HepG2 (cell line): ENCODE measurements around the gene CD4. TPM values are rescaled to one million over a fixed set of nuclear protein-coding genes. Genes with fewer than 3 reads are reported as not detected.

Experiments used
- ARNT ChIP-seq: fragments of 450-650 bp; IDR thresholded peaks from 2 replicates; pipeline ENCODE4 v1.6.1; 2017
- CEBPG ChIP-seq: IDR thresholded peaks from 2 replicates; pipeline ENCODE4 v1.6.1; 2016
- FOXA1 ChIP-seq, 2 experiments: fragments of 450-650 bp in 1 of 2; sonication (generic) in 1 of 2; formaldehyde crosslinking in 1 of 2; IDR thresholded peaks; 2 replicates each; pipeline versions ENCODE4 v1.4.0 to v1.6.1; 2016 to 2020; ENCODE audit warnings: missing genetic modification reagents in 1 of 2
- GFI1 ChIP-seq: sonication (generic); formaldehyde crosslinking; IDR thresholded peaks from 2 replicates; pipeline ENCODE4 v1.5.0; 2020; ENCODE audit warnings: missing genetic modification reagents, mild to moderate bottlenecking, borderline replicate concordance
- HNF4A ChIP-seq: sonication (generic); formaldehyde crosslinking; IDR thresholded peaks from 2 replicates; pipeline ENCODE4 v1.4.0; 2020; ENCODE audit warnings: missing genetic modification reagents
- HNF4G ChIP-seq, 2 experiments: sonication (generic) in 1 of 2; formaldehyde crosslinking in 1 of 2; IDR thresholded peaks; 2 replicates each; pipeline versions ENCODE4 v1.4.0 to v1.6.1; 2011 to 2020; ENCODE audit warnings: borderline replicate concordance in 2 of 2, low read depth in 2 of 2, mild to moderate bottlenecking in 2 of 2, low read length in 1 of 2, missing genetic modification reagents in 1 of 2, moderate library complexity in 1 of 2
- HNRNPL ChIP-seq: fragments of 200-400 bp; formaldehyde crosslinking; IDR thresholded peaks from 2 replicates; pipeline ENCODE4 v1.6.1; 2017; ENCODE audit warnings: mild to moderate bottlenecking, low read depth, low read length
- IKZF1 ChIP-seq: fragments of 450-650 bp; IDR thresholded peaks from 2 replicates; pipeline ENCODE4 v1.7.1; 2016
- MLLT10 ChIP-seq: sonication (generic); formaldehyde crosslinking; IDR thresholded peaks from 2 replicates; pipeline ENCODE4 v1.4.0; 2020; ENCODE audit warnings: missing genetic modification reagents
- NKX3-1 ChIP-seq: sonication (generic); formaldehyde crosslinking; IDR thresholded peaks from 2 replicates; pipeline ENCODE4 v1.5.0; 2020; ENCODE audit warnings: missing genetic modification reagents
- NR2F2 ChIP-seq: IDR thresholded peaks from 2 replicates; pipeline ENCODE4 v1.6.1; 2012; ENCODE audit warnings: low read depth, inconsistent platforms, borderline replicate concordance
- RARA ChIP-seq: IDR thresholded peaks from 2 replicates; pipeline ENCODE4 v1.6.1; 2016; ENCODE audit warnings: missing genetic modification reagents, missing compliant biosample characterization
- SNRNP70 ChIP-seq: fragments of 200-400 bp; formaldehyde crosslinking; IDR thresholded peaks from 2 replicates; pipeline ENCODE4 v1.6.1; 2017; ENCODE audit warnings: mild to moderate bottlenecking, low read depth, low read length, moderate library complexity
- TCF7 ChIP-seq: sonication (generic); IDR thresholded peaks from 2 replicates; pipeline ENCODE4 v1.6.1; 2016; ENCODE audit warnings: antibody characterized with exemption, low read depth
- YEATS2 ChIP-seq: sonication (generic); formaldehyde crosslinking; IDR thresholded peaks from 2 replicates; pipeline ENCODE4 v1.4.0; 2020; ENCODE audit warnings: missing genetic modification reagents, borderline replicate concordance
- ZNF205 ChIP-seq: IDR thresholded peaks from 2 replicates; pipeline ENCODE4 v1.6.1; 2018; ENCODE audit warnings: missing biosample characterization, missing genetic modification reagents
- ZNF274 ChIP-seq: sonication (generic); formaldehyde crosslinking; IDR thresholded peaks from 2 replicates; pipeline ENCODE4 v1.5.1; 2020; ENCODE audit warnings: mild to moderate bottlenecking, missing genetic modification reagents
- ZNF292 ChIP-seq: sonication (generic); formaldehyde crosslinking; IDR thresholded peaks from 2 replicates; pipeline ENCODE4 v1.8.1; 2022; ENCODE audit warnings: mild to moderate bottlenecking, low read depth, missing genetic modification reagents, borderline replicate concordance
- ZNF615 ChIP-seq: sonication (generic); formaldehyde crosslinking; IDR thresholded peaks from 2 replicates; pipeline ENCODE4 v1.5.0; 2020; ENCODE audit warnings: mild to moderate bottlenecking, missing genetic modification reagents, borderline replicate concordance
- polyA plus RNA-seq, 8 experiments: library from polyadenylated mRNA; depleted of rRNA in 3 of 8; stranded (reverse) in 7 of 8; unstranded in 1 of 8; fragments of >200 nt; fragmentation: Illumina TruSeq in 4 of 8; extraction: Trizol in 4 of 8; gene quantifications; 2 replicates each; pipeline versions ENCODE4 v1.2.1 to v1.2.3, GENCODE V29; 2011 to 2016; ENCODE audit warnings: low read depth in 4 of 8, missing spikeins in 1 of 8, mixed read lengths in 1 of 8; ENCODE audit not compliant: insufficient read depth in 1 of 8
- total RNA-seq, 5 experiments: library from RNA; depleted of rRNA; stranded (reverse); fragments of >200 nt; fragmentation: Illumina TruSeq; extraction: Trizol; gene quantifications; 2 replicates each; pipeline ENCODE4 v1.2.3, GENCODE V29; 2016; ENCODE audit warnings: low read depth in 1 of 5
- TF ChIP-seq, protein P1 (sequence below): sonication (generic); formaldehyde crosslinking; IDR thresholded peaks from 2 replicates; pipeline ENCODE4 v1.4.0; 2020; ENCODE audit warnings: missing genetic modification reagents, borderline replicate concordance
- TF ChIP-seq, protein P2 (sequence below): sonication (generic); formaldehyde crosslinking; IDR thresholded peaks from 2 replicates; pipeline ENCODE4 v1.4.0; 2020; ENCODE audit warnings: missing genetic modification reagents
- TF ChIP-seq, protein P3 (sequence below): sonication (generic); formaldehyde crosslinking; IDR thresholded peaks from 2 replicates; pipeline ENCODE4 v1.5.0; 2020; ENCODE audit warnings: missing genetic modification reagents

Gene CD4
- total and polyA plus RNA-seq, 2 of the 13 experiments (the other 11 are each of a cell fraction or from before 2014, with no cell fraction given), result 0.07 to 0.95 TPM

DNA sequence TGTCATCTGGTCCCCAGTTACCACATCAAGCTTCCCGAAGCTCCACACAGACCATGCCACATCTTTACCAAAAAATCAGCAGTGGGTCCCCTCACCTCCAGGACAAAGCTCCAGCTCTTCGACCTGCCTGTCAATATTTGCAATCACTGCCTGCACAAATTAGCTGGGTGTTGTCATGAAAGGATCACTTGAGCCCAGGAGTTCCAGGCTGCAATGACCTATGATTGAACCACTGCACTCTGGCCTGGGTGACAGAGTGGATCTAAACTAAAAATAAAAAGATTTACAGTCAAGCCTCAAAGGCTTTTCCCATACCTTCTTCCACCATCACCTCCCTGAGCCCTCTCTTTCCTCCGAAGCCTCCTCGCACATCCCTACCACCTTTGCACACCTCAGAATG, 7.2 kb downstream of the CD4 start (continued):
- TF ChIP-seq SNRNP70 (no peak), ZNF292 (CRISPR knock-in tag) (0 out of 2 replicates have a peak, but pooled peaks have one; percentile 26), GFI1 (CRISPR knock-in tag) (peak; percentile 77; the same call in 1 of the 2 replicates), IKZF1 (no peak), MLLT10 (no peak), ZNF615 (no peak), HNF4A (CRISPR knock-in tag) (peak; percentile 50; the same call in 1 of the 2 replicates), NKX3-1 (CRISPR knock-in tag) (no peak), CEBPG (CRISPR knock-in tag) (0 out of 2 replicates have a peak, but pooled peaks have one; percentile 7), NR2F2 (no peak), YEATS2 (CRISPR knock-in tag) (no peak), RARA (CRISPR knock-in tag) (peak; percentile 87), HNF4G (IDR thresholded peaks at IDR 0.05; ENCODE audit: borderline replicate concordance, low read depth, low read length) (0 out of 2 replicates have a peak, but pooled peaks have one; percentile 4), HNF4G (CRISPR knock-in tag; IDR thresholded peaks at IDR 0.05; ENCODE audit: borderline replicate concordance, low read depth) (no peak), ZNF274 (CRISPR knock-in tag) (no peak), HNRNPL (no peak), FOXA1 (IDR thresholded peaks at IDR 0.05) (no peak), FOXA1 (CRISPR knock-in tag; IDR thresholded peaks at IDR 0.05) (0 out of 2 replicates have a peak, but pooled peaks have one; percentile 5), ARNT (no peak), ZNF205 (CRISPR knock-in tag) (no peak), TCF7 (0 out of 2 replicates have a peak, but pooled peaks have one; percentile 13)
- TF ChIP-seq, protein P1, sequence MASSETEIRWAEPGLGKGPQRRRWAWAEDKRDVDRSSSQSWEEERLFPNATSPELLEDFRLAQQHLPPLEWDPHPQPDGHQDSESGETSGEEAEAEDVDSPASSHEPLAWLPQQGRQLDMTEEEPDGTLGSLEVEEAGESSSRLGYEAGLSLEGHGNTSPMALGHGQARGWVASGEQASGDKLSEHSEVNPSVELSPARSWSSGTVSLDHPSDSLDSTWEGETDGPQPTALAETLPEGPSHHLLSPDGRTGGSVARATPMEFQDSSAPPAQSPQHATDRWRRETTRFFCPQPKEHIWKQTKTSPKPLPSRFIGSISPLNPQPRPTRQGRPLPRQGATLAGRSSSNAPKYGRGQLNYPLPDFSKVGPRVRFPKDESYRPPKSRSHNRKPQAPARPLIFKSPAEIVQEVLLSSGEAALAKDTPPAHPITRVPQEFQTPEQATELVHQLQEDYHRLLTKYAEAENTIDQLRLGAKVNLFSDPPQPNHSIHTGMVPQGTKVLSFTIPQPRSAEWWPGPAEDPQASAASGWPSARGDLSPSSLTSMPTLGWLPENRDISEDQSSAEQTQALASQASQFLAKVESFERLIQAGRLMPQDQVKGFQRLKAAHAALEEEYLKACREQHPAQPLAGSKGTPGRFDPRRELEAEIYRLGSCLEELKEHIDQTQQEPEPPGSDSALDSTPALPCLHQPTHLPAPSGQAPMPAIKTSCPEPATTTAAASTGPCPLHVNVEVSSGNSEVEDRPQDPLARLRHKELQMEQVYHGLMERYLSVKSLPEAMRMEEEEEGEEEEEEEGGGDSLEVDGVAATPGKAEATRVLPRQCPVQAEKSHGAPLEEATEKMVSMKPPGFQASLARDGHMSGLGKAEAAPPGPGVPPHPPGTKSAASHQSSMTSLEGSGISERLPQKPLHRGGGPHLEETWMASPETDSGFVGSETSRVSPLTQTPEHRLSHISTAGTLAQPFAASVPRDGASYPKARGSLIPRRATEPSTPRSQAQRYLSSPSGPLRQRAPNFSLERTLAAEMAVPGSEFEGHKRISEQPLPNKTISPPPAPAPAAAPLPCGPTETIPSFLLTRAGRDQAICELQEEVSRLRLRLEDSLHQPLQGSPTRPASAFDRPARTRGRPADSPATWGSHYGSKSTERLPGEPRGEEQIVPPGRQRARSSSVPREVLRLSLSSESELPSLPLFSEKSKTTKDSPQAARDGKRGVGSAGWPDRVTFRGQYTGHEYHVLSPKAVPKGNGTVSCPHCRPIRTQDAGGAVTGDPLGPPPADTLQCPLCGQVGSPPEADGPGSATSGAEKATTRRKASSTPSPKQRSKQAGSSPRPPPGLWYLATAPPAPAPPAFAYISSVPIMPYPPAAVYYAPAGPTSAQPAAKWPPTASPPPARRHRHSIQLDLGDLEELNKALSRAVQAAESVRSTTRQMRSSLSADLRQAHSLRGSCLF (CRISPR knock-in tag), result no peak
- TF ChIP-seq, protein P2, sequence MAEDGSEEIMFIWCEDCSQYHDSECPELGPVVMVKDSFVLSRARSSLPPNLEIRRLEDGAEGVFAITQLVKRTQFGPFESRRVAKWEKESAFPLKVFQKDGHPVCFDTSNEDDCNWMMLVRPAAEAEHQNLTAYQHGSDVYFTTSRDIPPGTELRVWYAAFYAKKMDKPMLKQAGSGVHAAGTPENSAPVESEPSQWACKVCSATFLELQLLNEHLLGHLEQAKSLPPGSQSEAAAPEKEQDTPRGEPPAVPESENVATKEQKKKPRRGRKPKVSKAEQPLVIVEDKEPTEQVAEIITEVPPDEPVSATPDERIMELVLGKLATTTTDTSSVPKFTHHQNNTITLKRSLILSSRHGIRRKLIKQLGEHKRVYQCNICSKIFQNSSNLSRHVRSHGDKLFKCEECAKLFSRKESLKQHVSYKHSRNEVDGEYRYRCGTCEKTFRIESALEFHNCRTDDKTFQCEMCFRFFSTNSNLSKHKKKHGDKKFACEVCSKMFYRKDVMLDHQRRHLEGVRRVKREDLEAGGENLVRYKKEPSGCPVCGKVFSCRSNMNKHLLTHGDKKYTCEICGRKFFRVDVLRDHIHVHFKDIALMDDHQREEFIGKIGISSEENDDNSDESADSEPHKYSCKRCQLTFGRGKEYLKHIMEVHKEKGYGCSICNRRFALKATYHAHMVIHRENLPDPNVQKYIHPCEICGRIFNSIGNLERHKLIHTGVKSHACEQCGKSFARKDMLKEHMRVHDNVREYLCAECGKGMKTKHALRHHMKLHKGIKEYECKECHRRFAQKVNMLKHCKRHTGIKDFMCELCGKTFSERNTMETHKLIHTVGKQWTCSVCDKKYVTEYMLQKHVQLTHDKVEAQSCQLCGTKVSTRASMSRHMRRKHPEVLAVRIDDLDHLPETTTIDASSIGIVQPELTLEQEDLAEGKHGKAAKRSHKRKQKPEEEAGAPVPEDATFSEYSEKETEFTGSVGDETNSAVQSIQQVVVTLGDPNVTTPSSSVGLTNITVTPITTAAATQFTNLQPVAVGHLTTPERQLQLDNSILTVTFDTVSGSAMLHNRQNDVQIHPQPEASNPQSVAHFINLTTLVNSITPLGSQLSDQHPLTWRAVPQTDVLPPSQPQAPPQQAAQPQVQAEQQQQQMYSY (CRISPR knock-in tag), result no peak
- TF ChIP-seq, protein P3, sequence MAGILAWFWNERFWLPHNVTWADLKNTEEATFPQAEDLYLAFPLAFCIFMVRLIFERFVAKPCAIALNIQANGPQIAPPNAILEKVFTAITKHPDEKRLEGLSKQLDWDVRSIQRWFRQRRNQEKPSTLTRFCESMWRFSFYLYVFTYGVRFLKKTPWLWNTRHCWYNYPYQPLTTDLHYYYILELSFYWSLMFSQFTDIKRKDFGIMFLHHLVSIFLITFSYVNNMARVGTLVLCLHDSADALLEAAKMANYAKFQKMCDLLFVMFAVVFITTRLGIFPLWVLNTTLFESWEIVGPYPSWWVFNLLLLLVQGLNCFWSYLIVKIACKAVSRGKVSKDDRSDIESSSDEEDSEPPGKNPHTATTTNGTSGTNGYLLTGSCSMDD (CRISPR knock-in tag), result no peak
